ENCODE results near the gene AMH. TPM values are rescaled to one million over a fixed set of nuclear protein-coding genes. Genes with fewer than 3 reads are reported as not detected.

AMH gene
- total RNA-seq, 2 experiments from 2014 or later: 3.3 to 3.5 TPM

GRCh38 chr19:2273356-2274184 is 24.4 kb downstream of the AMH start:
- Histone ChIP-seq H3K9me3 (ENCODE audit: control insufficient read depth in 1 of 2, insufficient read depth in 1 of 2, low read length in 2 of 2) (peaks cover 0 to 6% of the 10 kb centered on the region in 2 experiments), H3K36me3 (ENCODE audit: insufficient read depth, low read length) (peaks cover 32% of the 10 kb centered on the region), H3K27me3 (ENCODE audit: control insufficient read depth in 1 of 2, insufficient read depth in 2 of 2, low read length in 2 of 2) (peaks cover 0 to 6% of the 10 kb centered on the region in 2 experiments), H3K27ac (ENCODE audit: low read depth in 1 of 2, low read length in 2 of 2) (peak overlapping the region; percentile 72 to 85), H3K4me1 (ENCODE audit: insufficient read depth, low read length) (peaks cover 50% of the 10 kb centered on the region), H3K4me3 (ENCODE audit: low read length) (peak overlapping the region; percentile 45)
- H3K4me3 Mint-ChIP-seq: peak overlapping the region; percentile 83
- peaks cover 31% of the 10 kb centered on the region for H3K4me1 Mint-ChIP-seq (ENCODE audit: low read depth)
- ATAC-seq (ENCODE audit: poor library complexity): peak; percentile 11
- POLR2A ChIA-PET: interaction anchor here (0.6 to 11.5 kb wide), 8 partner anchors 16 to 391 kb away, joined by 3 to 195 read pairs (median 4); partner anchors contain the start of genes JSRP1, LSM7, PLEKHJ1 and SF3A2
- peak; percentile 54 to 89 (median 70) for DNase-seq
- CTCF ChIA-PET: interaction anchor here (1.2 to 3.3 kb wide), 8 partner anchors 12 to 118 kb away, joined by 3 to 16 read pairs (median 5); partner anchors contain the start of gene PLEKHJ1
- intact Hi-C loops (cut with DNase I, micrococcal nuclease): loop anchor here (1.0 to 10.0 kb wide), 7 partner anchors 20 to 341 kb away; partner anchors contain the start of genes PLEKHJ1 (in 2 of the 2), SF3A2 (in 2 of the 2), LSM7 (in 1 of the 2) and SPPL2B (in 1 of the 2)
- H3K27me3 Mint-ChIP-seq: no peaks in the 10 kb centered on the region
- TF ChIP-seq CTCF (IDR thresholded peaks at IDR 0.05): peak; percentile 99
- H3K27ac Mint-ChIP-seq: peak overlapping the region; percentile 97
- peaks cover 59% of the 10 kb centered on the region for H3K36me3 Mint-ChIP-seq (ENCODE audit: low read depth)
- H3K9me3 Mint-ChIP-seq: no peaks in the 10 kb centered on the region

GRCh38 chr19:2274185-2274711 is 25.1 kb downstream of the AMH start:
- H3K36me3 ChIP-seq (ENCODE audit: insufficient read depth, low read length): peaks cover 32% of the 10 kb centered on the region
- peaks cover 31% of the 10 kb centered on the region for H3K4me1 Mint-ChIP-seq (ENCODE audit: low read depth)
- H3K27me3 ChIP-seq (ENCODE audit: control insufficient read depth in 1 of 2, insufficient read depth in 2 of 2, low read length in 2 of 2): peaks cover 0 to 6% of the 10 kb centered on the region in 2 experiments
- ATAC-seq (ENCODE audit: poor library complexity) (no peak), DNase-seq (peak in 1 of 14 experiments; percentile 47)
- POLR2A ChIA-PET: interaction anchor here (1.1 to 11.5 kb wide), 7 partner anchors 15 to 119 kb away, joined by 4 to 195 read pairs (median 4); partner anchors contain the start of genes JSRP1, LSM7, PLEKHJ1 and SF3A2
- H3K9me3 ChIP-seq (ENCODE audit: control insufficient read depth in 1 of 2, insufficient read depth in 1 of 2, low read length in 2 of 2): peaks cover 0 to 6% of the 10 kb centered on the region in 2 experiments
- peak overlapping the region; percentile 64 to 85 for H3K27ac ChIP-seq (ENCODE audit: low read depth in 1 of 2, low read length in 2 of 2)
- CTCF ChIA-PET: interaction anchor here (0.6 to 3.3 kb wide), 8 partner anchors 15 to 1413 kb away, joined by 3 to 16 read pairs (median 5); partner anchors contain the start of gene PLEKHJ1
- peak overlapping the region; percentile 76 for H3K4me3 Mint-ChIP-seq
- H3K9me3 Mint-ChIP-seq: no peaks in the 10 kb centered on the region
- intact Hi-C loops (cut with DNase I, micrococcal nuclease): loop anchor here in 1 of 2 experiments (5.0 to 10.0 kb wide), 2 partner anchors 53 to 341 kb away; partner anchors contain the start of genes LSM7 and SPPL2B
- no peak for TF ChIP-seq CTCF (IDR thresholded peaks at IDR 0.05)
- H3K27ac Mint-ChIP-seq: peak overlapping the region; percentile 97
- peaks cover 47% of the 10 kb centered on the region for H3K4me1 ChIP-seq (ENCODE audit: insufficient read depth, low read length)
- H3K36me3 Mint-ChIP-seq (ENCODE audit: low read depth): peaks cover 56% of the 10 kb centered on the region
- peak overlapping the region; percentile 6 for H3K4me3 ChIP-seq (ENCODE audit: low read length)
- H3K27me3 Mint-ChIP-seq: no peaks in the 10 kb centered on the region

- no peaks in the 10 kb centered on the region for H3K9me3 Mint-ChIP-seq
- peaks cover 0 to 6% of the 10 kb centered on the region in 2 experiments for H3K27me3 ChIP-seq (ENCODE audit: control insufficient read depth in 1 of 2, insufficient read depth in 2 of 2, low read length in 2 of 2)
- H3K4me1 Mint-ChIP-seq (ENCODE audit: low read depth): peaks cover 31% of the 10 kb centered on the region
- peaks cover 32% of the 10 kb centered on the region for H3K36me3 ChIP-seq (ENCODE audit: insufficient read depth, low read length)
- H3K4me3 Mint-ChIP-seq: peak overlapping the region; percentile 85
- H3K27ac ChIP-seq (ENCODE audit: low read depth in 1 of 2, low read length in 2 of 2): no peak overlapping the region
- ATAC-seq (ENCODE audit: poor library complexity): peak; percentile 17
- H3K4me3 ChIP-seq (ENCODE audit: low read length): no peak overlapping the region
- intact Hi-C loops (cut with DNase I, micrococcal nuclease): loop anchor here (1.0 to 10.0 kb wide), 4 partner anchors 42 to 340 kb away; partner anchors contain the start of genes LSM7 (in 1 of the 2) and SPPL2B (in 1 of the 2)
- peak overlapping the region; percentile 97 for H3K27ac Mint-ChIP-seq
- peak in 8 of 14 experiments; percentile 42 to 77 (median 56) for DNase-seq
- peaks cover 48% of the 10 kb centered on the region for H3K36me3 Mint-ChIP-seq (ENCODE audit: low read depth)
- H3K4me1 ChIP-seq (ENCODE audit: insufficient read depth, low read length): peaks cover 47% of the 10 kb centered on the region
- ChIA-PET POLR2A (interaction anchor here (0.6 to 11.5 kb wide), 6 partner anchors 14 to 51 kb away, joined by 3 to 195 read pairs (median 14); partner anchors contain the start of genes JSRP1, PLEKHJ1 and SF3A2), CTCF (interaction anchor here (0.5 to 3.3 kb wide), 7 partner anchors 14 to 1412 kb away, joined by 3 to 16 read pairs (median 5); partner anchors contain the start of gene ZNF57)
- TF ChIP-seq CTCF (IDR thresholded peaks at IDR 0.05): peak; percentile 47
- H3K9me3 ChIP-seq (ENCODE audit: control insufficient read depth in 1 of 2, insufficient read depth in 1 of 2, low read length in 2 of 2): peaks cover 0 to 6% of the 10 kb centered on the region in 2 experiments
- H3K27me3 Mint-ChIP-seq: no peaks in the 10 kb centered on the region
These were observed 25.9 kb downstream of the AMH start for GRCh38 chr19:2274931-2275535.

All from CD4-positive, alpha-beta T cell (primary cell).